Ovary (tissue), 9 donors: Measurements from ENCODE around the gene RAB40C. TPM values are rescaled to one million over a fixed set of nuclear protein-coding genes. Genes with fewer than 3 reads are reported as not detected.

ENCODE experiments used
- DNase-seq, 5 donors: peaks; one replicate each; pipeline ENCODE4 v3.0.0-alpha.2; 2019 to 2020
- H3K27ac ChIP-seq, 2 donors: fragments of 200-600 bp; one replicate each; pipeline versions ENCODE4 v1.5.1 to v1.8.0; 2019 to 2022
- H3K27me3 ChIP-seq: fragments of 200-600 bp; one replicate; pipeline ENCODE4 v1.8.0; 2022
- H3K36me3 ChIP-seq: fragments of 200-600 bp; sonication (generic); one replicate; pipeline ENCODE4 v1.5.1; 2019
- H3K4me1 ChIP-seq: one replicate; pipeline ENCODE4 v1.8.1; 2013; ENCODE audit warnings: mild to moderate bottlenecking, moderate library complexity; ENCODE audit not compliant: insufficient read depth
- H3K4me3 ChIP-seq: fragments of 200-600 bp; sonication (generic); one replicate; pipeline ENCODE4 v1.5.1; 2017
- H3K9me3 ChIP-seq, 2 donors: fragments of 200-600 bp in 1 of 2; sonication (generic) in 1 of 2; one replicate each; pipeline versions ENCODE4 v1.5.1 to v1.8.1; 2013 to 2019; ENCODE audit warnings: mild to moderate bottlenecking in 1 of 2, moderate library complexity in 1 of 2
- EP300 ChIP-seq: sonication (generic); formaldehyde crosslinking; IDR thresholded peaks from one replicate; pipeline ENCODE4 v1.6.1; 2017; ENCODE audit warnings: antibody characterized with exemption
- POLR2A ChIP-seq: fragments of 450-650 bp; IDR thresholded peaks from one replicate; pipeline ENCODE4 v1.6.1; 2017; ENCODE audit warnings: antibody characterized with exemption, mild to moderate bottlenecking, moderate library complexity
- WGBS, 3 donors: extraction: QIAGEN DNeasy Blood & Tissue Kit in 1 of 3; methylation state at CpG; one replicate each; pipeline versions ENCODE4 v1.1.5 to v1.1.7; 2013 to 2017; 5-methylcytosine and 5-hydroxymethylcytosine counted together
- intact Hi-C, 4 donors: fragments of 100-400 bp; cut with DNase I; formaldehyde crosslinking; loops; one replicate each; pipeline versions ENCODE4 v1.11.0 to v1.15.1; 2022 to 2023
- polyA plus RNA-seq, 2 donors: library from polyadenylated mRNA; stranded (reverse); fragments of 200-250 nt in 1 of 2; fragments of 350-450 nt in 1 of 2; fragmentation: Illumina TruSeq in 1 of 2; extraction: RNeasy Lipid Tissue Mini Kit (QIAGEN cat#74804) in 1 of 2; gene quantifications; one replicate each; pipeline ENCODE4 v1.2.3, GENCODE V29; 2013 to 2014
- total RNA-seq, 7 donors: library from RNA; depleted of rRNA in 2 of 7; stranded (reverse); fragments of >200 nt in 2 of 7; fragmentation: NEBNext Ultra II Directional in 3 of 7; extraction: Animal tissue kit (Norgen Biotek cat#: 25700) in 3 of 7; gene quantifications; one replicate each; pipeline versions ENCODE4 v1.1.0 to v1.2.4, GENCODE V29; 2016 to 2023
- TF ChIP-seq, protein P1 (sequence below), 3 donors: fragments of 450-650 bp in 2 of 3; fragments of 200-600 bp in 1 of 3; IDR thresholded peaks; one replicate each; pipeline versions ENCODE4 v1.5.1 to v1.8.0; 2016 to 2022; ENCODE audit warnings: antibody characterized with exemption in 3 of 3, mild to moderate bottlenecking in 1 of 3
- donor health status: DM: no; HTN: no; CAD: no; lungs with moderate emphysema.
- donor health status: DM: no; HTN: no; CAD: no.
- donor health status: Bipolar disorder and iron deficiency.
- donor health status: DM: yes; HTN: yes; CAD: no.
- donor health status: DM: no; HTN: no; CAD: no.
- donor health status: DM: yes; HTN: yes; CAD: no.

RAB40C gene
- total and polyA plus RNA-seq, 9 donors: 1.9 to 24.1 (median 21.0) TPM

DNA sequence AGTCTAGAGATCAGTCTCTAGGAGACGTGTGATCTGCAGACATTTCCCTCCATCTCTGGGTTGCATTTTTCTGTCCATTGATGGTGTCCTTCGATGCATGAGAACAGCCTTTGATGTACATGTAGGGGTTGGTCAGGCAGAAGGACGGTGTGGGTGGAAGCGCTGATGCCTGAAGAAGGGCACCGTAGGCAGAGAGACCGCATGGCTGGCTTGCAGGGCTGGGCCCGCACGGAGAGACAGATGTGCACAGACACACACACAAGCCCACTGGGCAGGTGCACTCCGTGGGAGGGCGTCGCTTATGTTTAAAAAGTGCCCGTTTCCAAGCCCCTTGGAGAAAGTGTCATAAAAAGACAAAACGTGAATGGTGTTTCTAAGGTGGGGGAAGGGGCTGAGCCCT, 25.3 kb downstream of the RAB40C start:
- intact Hi-C loops: no loop called here
- no peaks in the 10 kb centered on the region for H3K9me3 ChIP-seq
- no peak for DNase-seq
- H3K36me3 ChIP-seq: no peaks in the 10 kb centered on the region
- H3K27ac ChIP-seq: no peak overlapping the region
- H3K27me3 ChIP-seq: no peaks in the 10 kb centered on the region
- H3K4me1 ChIP-seq: no peaks in the 10 kb centered on the region
- TF ChIP-seq EP300: no peak
- no peak overlapping the region for H3K4me3 ChIP-seq
- WGBS, 3 donors: 91 to 94% (median 92%) methylated on average over 13 of the region's 13 CpGs

DNA sequence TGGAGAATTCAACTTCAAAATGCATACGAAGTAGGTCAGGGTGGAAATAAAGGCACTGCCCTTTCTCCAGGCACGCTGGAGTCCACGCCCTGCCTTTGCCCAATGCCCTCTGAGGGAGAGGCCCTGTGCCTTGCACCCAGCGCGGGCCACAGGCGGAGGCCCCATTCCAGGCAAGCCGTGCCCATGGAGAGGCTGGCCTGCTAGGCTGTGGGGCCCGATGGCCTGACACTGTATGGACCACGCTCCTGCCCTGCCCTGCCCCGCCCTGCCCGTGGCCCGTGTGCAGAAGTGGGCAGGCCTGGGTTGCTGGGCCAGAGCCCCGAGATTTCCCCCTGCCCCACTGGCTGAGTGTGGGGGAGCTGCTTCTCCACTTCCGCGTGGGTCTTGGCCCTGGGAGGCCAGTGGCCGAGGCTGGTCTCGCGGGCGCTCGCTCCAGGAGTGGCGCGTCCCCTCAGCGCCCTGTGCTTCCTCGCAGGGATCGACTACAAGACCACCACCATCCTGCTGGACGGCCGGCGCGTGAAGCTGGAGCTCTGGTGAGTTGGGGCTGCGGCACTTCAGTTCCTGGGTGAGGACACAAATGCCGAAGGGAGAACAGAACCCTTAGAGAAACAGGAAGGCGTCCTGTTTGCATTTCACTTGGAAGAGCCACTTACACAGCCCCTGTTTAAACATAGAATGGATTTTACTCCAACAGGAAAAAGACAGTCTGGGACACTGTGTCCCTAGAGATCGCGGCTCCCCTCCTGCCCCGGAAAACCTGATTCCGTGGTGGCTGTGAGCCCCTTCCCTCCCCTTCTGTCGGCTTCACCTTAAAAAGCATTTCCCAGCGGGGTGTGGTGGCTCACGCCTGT, 27.1 kb downstream of the RAB40C start:
- TF ChIP-seq, protein P1, sequence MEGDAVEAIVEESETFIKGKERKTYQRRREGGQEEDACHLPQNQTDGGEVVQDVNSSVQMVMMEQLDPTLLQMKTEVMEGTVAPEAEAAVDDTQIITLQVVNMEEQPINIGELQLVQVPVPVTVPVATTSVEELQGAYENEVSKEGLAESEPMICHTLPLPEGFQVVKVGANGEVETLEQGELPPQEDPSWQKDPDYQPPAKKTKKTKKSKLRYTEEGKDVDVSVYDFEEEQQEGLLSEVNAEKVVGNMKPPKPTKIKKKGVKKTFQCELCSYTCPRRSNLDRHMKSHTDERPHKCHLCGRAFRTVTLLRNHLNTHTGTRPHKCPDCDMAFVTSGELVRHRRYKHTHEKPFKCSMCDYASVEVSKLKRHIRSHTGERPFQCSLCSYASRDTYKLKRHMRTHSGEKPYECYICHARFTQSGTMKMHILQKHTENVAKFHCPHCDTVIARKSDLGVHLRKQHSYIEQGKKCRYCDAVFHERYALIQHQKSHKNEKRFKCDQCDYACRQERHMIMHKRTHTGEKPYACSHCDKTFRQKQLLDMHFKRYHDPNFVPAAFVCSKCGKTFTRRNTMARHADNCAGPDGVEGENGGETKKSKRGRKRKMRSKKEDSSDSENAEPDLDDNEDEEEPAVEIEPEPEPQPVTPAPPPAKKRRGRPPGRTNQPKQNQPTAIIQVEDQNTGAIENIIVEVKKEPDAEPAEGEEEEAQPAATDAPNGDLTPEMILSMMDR (IDR thresholded peaks at IDR 0.05): no peak
- no peak for TF ChIP-seq EP300
- TF ChIP-seq POLR2A: no peak
- intact Hi-C loops: no loop called here

DNA sequence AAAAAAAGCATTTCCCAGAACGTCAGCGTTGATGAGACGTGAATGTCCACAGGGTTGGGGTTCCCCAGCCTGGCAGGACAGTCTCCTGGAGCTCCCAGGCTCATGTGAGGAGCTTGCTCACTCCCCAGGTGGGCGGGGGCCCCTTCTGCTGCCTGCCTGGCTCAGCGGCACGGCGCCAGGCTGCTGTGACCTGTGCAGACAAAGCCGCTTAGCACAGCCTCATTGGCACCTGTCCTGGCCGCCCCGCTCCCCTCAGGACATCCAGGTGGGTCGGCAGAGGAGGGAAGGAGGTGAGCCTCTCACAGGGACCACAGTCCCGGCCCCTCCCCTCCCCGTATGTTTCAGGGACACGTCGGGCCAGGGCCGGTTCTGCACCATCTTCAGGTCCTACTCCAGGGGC, 28.0 kb downstream of the RAB40C start:
- DNase-seq: no peak
- TF ChIP-seq POLR2A: no peak
- TF ChIP-seq, protein P1 (IDR thresholded peaks at IDR 0.05): no peak
- TF ChIP-seq EP300: no peak
- Histone ChIP-seq H3K9me3 (no peaks in the 10 kb centered on the region), H3K27ac (no peak overlapping the region), H3K4me1 (peaks cover 2% of the 10 kb centered on the region), H3K27me3 (no peaks in the 10 kb centered on the region), H3K4me3 (no peak overlapping the region), H3K36me3 (no peaks in the 10 kb centered on the region)
- 87 to 89% (median 88%) methylated on average over 16 of the region's 16 CpGs for WGBS, 3 donors
- intact Hi-C loops: no loop called here

More for the DNA sequence above, 27.1 kb downstream of the RAB40C start:
- no peak for DNase-seq
- H3K9me3 ChIP-seq: no peaks in the 10 kb centered on the region
- H3K36me3 ChIP-seq: no peaks in the 10 kb centered on the region
- no peak overlapping the region for H3K4me3 ChIP-seq
- no peaks in the 10 kb centered on the region for H3K27me3 ChIP-seq
- 93 to 95% (median 94%) methylated on average over 33 to 39 of the region's 39 CpGs for WGBS, 3 donors
- peaks cover 2% of the 10 kb centered on the region for H3K4me1 ChIP-seq
- no peak overlapping the region for H3K27ac ChIP-seq

DNA sequence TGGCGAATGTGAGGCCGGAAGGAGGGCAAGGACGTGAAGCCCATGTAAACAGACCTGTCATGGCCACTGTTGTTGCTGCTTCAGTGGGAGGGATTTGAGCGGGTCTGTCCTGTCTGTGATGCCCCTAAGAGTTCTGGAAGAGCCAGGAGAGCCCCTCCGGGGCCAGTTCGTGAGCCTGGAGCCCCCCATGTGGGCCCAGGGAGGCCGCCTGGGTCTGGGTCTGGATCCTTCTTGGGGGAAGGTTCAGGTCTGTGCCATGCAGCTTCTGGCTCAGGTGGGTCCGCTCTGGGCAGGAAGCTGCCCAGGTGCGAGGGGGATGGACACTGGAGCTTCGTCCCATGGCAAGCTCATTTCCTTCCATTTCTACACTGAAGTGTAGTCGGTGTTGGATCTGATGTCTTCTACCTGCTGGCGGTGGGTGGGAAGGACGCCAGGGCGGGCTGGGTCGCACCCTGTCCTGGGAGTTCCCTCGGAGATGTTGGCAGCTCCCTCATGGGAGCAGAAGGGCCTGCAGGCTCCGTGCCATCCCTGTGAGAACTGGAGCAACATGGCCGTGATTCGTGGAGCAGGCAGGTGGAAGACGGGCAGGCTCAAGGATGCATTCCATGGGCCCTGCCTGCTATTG, 29.7 kb downstream of the RAB40C start:
- H3K4me1 ChIP-seq: peaks cover 2% of the 10 kb centered on the region
- 88 to 91% (median 89%) methylated on average over 20 of the region's 20 CpGs for WGBS, 3 donors
- H3K27ac ChIP-seq: no peak overlapping the region
- no peaks in the 10 kb centered on the region for H3K9me3 ChIP-seq
- DNase-seq: no peak
- intact Hi-C loops: no loop called here
- H3K27me3 ChIP-seq: no peaks in the 10 kb centered on the region
- no peaks in the 10 kb centered on the region for H3K36me3 ChIP-seq
- TF ChIP-seq POLR2A (no peak), EP300 (no peak)
- TF ChIP-seq, protein P1 (IDR thresholded peaks at IDR 0.05): no peak
- H3K4me3 ChIP-seq: no peak overlapping the region
